GM12878 (cell line): Measurements from ENCODE around the gene PEX5. TPM values are rescaled to one million over a fixed set of nuclear protein-coding genes. Genes with fewer than 3 reads are reported as not detected.

Experiments
- ATAC-seq: fragments of 200-7000 bp; cut with Tn5 transposase; 3 replicates; pipeline ENCODE4 v1.9.1; 2020; ENCODE audit warnings: mild to moderate bottlenecking, moderate library complexity
- BruUV-seq: library from RNA; stranded (reverse); fragments of 400-500 nt; replicated peaks from 2 replicates; lab custom pipeline; 2021; lab: Mats Ljungman, UMichigan
- CTCF ChIA-PET: fragments of 300-600 bp; sonication (Branson Sonifier 250); formaldehyde crosslinking; extraction: SDS; loops from one replicate; lab custom pipeline; 2021; ENCODE audit warnings: inconsistent platforms; lab: Yijun Ruan, JAX
- POLR2A ChIA-PET: fragments of 350-600 bp; formaldehyde crosslinking; extraction: SDS; loops from one replicate; lab custom pipeline; 2021; ENCODE audit warnings: inconsistent platforms; lab: Charles Lee
- RAD21 ChIA-PET: fragments of 300-600 bp; sonication (Branson Sonifier 250); formaldehyde crosslinking; loops from one replicate; lab custom pipeline; 2023; ENCODE audit warnings: antibody characterized with exemption; ENCODE audit not compliant: unreplicated experiment; lab: Charles Lee
- SMC1A ChIA-PET: fragments of 300-600 bp; sonication (Branson Sonifier 250); formaldehyde crosslinking; loops from one replicate; lab custom pipeline; 2023; ENCODE audit not compliant: unreplicated experiment, uncharacterized antibody; lab: Charles Lee
- DNase-seq: peaks from one replicate; pipeline ENCODE4 v3.0.0-alpha.2; 2011; ENCODE audit warnings: low read depth, low spot score
- FAIRE-seq: peaks from 3 replicates; lab custom pipeline; 2011; peaks lifted over from hg19 to GRCh38; lab: Jason Lieb, UNC
- H2AFZ ChIP-seq: 2 replicates; pipeline ENCODE4 v1.6.0; 2011; ENCODE audit warnings: low read depth, low read length, control low read depth; ENCODE audit not compliant: control insufficient read depth
- H3K27ac ChIP-seq: 2 replicates; pipeline ENCODE4 v1.5.1; 2011; ENCODE audit warnings: control low read depth; ENCODE audit not compliant: control insufficient read depth, insufficient read depth
- H3K27me3 ChIP-seq, 2 experiments: replicated peaks in 1 of 2; 2 replicates each; pipeline versions ENCODE4 v1.6.0 to v1.6.1; 2011; ENCODE audit warnings: low read length in 1 of 2; ENCODE audit not compliant: control insufficient read depth in 2 of 2, insufficient read depth in 2 of 2
- H3K36me3 ChIP-seq, 2 experiments: 2 replicates each; pipeline ENCODE4 v1.5.1; 2011; ENCODE audit warnings: low read length in 1 of 2; ENCODE audit not compliant: control insufficient read depth in 2 of 2, insufficient read depth in 2 of 2
- H3K4me1 ChIP-seq: 2 replicates; pipeline ENCODE4 v1.6.1; 2011; ENCODE audit warnings: mild to moderate bottlenecking, low read length, moderate library complexity, mixed read lengths; ENCODE audit not compliant: control insufficient read depth, insufficient read depth
- H3K4me2 ChIP-seq: 2 replicates; pipeline ENCODE4 v1.6.0; 2011; ENCODE audit warnings: control low read depth; ENCODE audit not compliant: control insufficient read depth, insufficient read depth
- H3K4me3 ChIP-seq: fragments of 200-600 bp; sonication (generic); 2 replicates; pipeline ENCODE4 v1.5.1; 2016
- H3K79me2 ChIP-seq: 2 replicates; pipeline ENCODE4 v1.6.0; 2011; ENCODE audit warnings: low read length; ENCODE audit not compliant: control insufficient read depth, insufficient read depth
- H3K9ac ChIP-seq: 2 replicates; pipeline ENCODE4 v1.8.0; 2011; ENCODE audit warnings: low read length, control low read depth, mixed read lengths; ENCODE audit not compliant: control insufficient read depth, insufficient read depth
- H3K9me3 ChIP-seq: replicated peaks from 3 replicates; pipeline ENCODE4 v1.5.1; 2011; ENCODE audit warnings: mild to moderate bottlenecking, low read length; ENCODE audit not compliant: control insufficient read depth, insufficient read depth
- H4K20me1 ChIP-seq: 2 replicates; pipeline ENCODE4 v1.6.0; 2011; ENCODE audit not compliant: control insufficient read depth, insufficient read depth
- CEBPZ ChIP-seq: fragments of 150-350 bp; IDR thresholded peaks from 2 replicates; pipeline ENCODE4 v1.6.1; 2016; ENCODE audit warnings: low read depth, low read length
- ELK1 ChIP-seq: IDR thresholded peaks from 2 replicates; pipeline ENCODE4 v1.6.1; 2012; ENCODE audit warnings: low read depth, low read length, improper control_type of control experiment
- MTA3 ChIP-seq: IDR thresholded peaks from 2 replicates; pipeline ENCODE4 v1.6.1; 2012; ENCODE audit warnings: low read length, inconsistent platforms, borderline replicate concordance
- MYC ChIP-seq: IDR thresholded peaks from 2 replicates; pipeline ENCODE4 v1.6.1; 2011; ENCODE audit warnings: mild to moderate bottlenecking, low read length, moderate library complexity, inconsistent platforms; ENCODE audit not compliant: insufficient read depth, insufficient replicate concordance, insufficient read length, severe bottlenecking
- REST ChIP-seq: IDR thresholded peaks from 2 replicates; pipeline ENCODE4 v1.6.1; 2012; ENCODE audit warnings: mild to moderate bottlenecking, low read depth, low read length
- TAF1 ChIP-seq: IDR thresholded peaks from 2 replicates; pipeline ENCODE4 v1.6.1; 2011; ENCODE audit warnings: mild to moderate bottlenecking, low read depth, low read length, borderline replicate concordance
- TARDBP ChIP-seq: IDR thresholded peaks from 2 replicates; pipeline ENCODE4 v1.6.1; 2016; ENCODE audit warnings: borderline replicate concordance
- TBL1XR1 ChIP-seq: IDR thresholded peaks from 2 replicates; pipeline ENCODE4 v1.6.1; 2012; ENCODE audit warnings: low read depth, low read length, improper control_type of control experiment
- ZNF687 ChIP-seq: fragments of 450-650 bp; IDR thresholded peaks from 2 replicates; pipeline ENCODE4 v1.6.1; 2017; ENCODE audit warnings: mild to moderate bottlenecking, moderate library complexity
- WGBS: methylation state at CpG from one replicate; pipeline ENCODE4 v1.1.6; 2016; ENCODE audit warnings: low lambda C conversion rate; ENCODE audit not compliant: insufficient replicate concordance, insufficient coverage; ENCODE audit errors: missing lambda C conversion rate; 5-methylcytosine and 5-hydroxymethylcytosine counted together
- in situ Hi-C: fragments of 300-500 bp; cut with MboI; formaldehyde crosslinking; loops from 9 replicates; pipeline ENCODE4 v1.14.3; 2018; ENCODE audit warnings: mixed read lengths
- intact Hi-C: fragments of 100-400 bp; cut with micrococcal nuclease; formaldehyde crosslinking; loops from one replicate; pipeline ENCODE4 v1.14.2; 2022; ENCODE audit not compliant: unreplicated experiment
- polyA plus RNA-seq, 11 experiments: library from polyadenylated mRNA; depleted of rRNA in 4 of 11; unstranded in 6 of 11; stranded (reverse) in 5 of 11; fragments of >200 nt; fragmentation: Nextera tagmentation in 4 of 11; fragmentation: Illumina TruSeq in 1 of 11; extraction: Ambion mirVana in 4 of 11; extraction: Trizol in 1 of 11; gene quantifications; 1 replicate in 1 of 11; 2 replicates in 10 of 11; pipeline versions ENCODE4 v1.2.1 to v1.2.3, GENCODE V29; 2011 to 2016; ENCODE audit warnings: inconsistent platforms in 2 of 11, missing spikeins in 2 of 11, low read depth in 1 of 11
- total RNA-seq, 4 experiments: library from RNA; depleted of rRNA in 3 of 4; stranded (reverse); fragments of >200 nt in 3 of 4; fragmentation: Illumina TruSeq in 1 of 4; extraction: Trizol in 1 of 4; gene quantifications; 2 replicates each; pipeline versions ENCODE4 v1.2.1 to v1.2.3, GENCODE V29; 2013 to 2021

PEX5 gene
- total and polyA plus RNA-seq, 10 of the 15 experiments (the other 5 are each of a cell fraction or from before 2014, with no cell fraction given), result 1.3 to 31.9 (median 13.1) TPM

- ATAC-seq (no peak), FAIRE-seq (no peak), DNase-seq (no peak)
- no peak overlapping the region for H2AFZ ChIP-seq
- H3K79me2 ChIP-seq, result no peaks in the 10 kb centered on the region
- CTCF ChIA-PET, result interaction anchor here (0.6 kb wide), 1 partner anchor 15 kb away, joined by 3 read pairs; no protein-coding TSS in a partner anchor
- POLR2A ChIA-PET, result no interaction called here
- no peak overlapping the region for H3K9ac ChIP-seq
- H3K4me1 ChIP-seq, result no peaks in the 10 kb centered on the region
- H3K27me3 ChIP-seq, result no peaks in the 10 kb centered on the region
- H3K4me2 ChIP-seq, result no peak overlapping the region
- intact Hi-C loops, result no loop called here
- H3K27ac ChIP-seq, result no peak overlapping the region
- no TSS peak for BruUV-seq
- 85% methylated on average over 18 of the region's 24 CpGs for WGBS
- in situ Hi-C loops, result no loop called here
- no peaks in the 10 kb centered on the region for H4K20me1 ChIP-seq
- SMC1A ChIA-PET, result no interaction called here
- no peaks in the 10 kb centered on the region; a peak in 3 of 4 replicates for H3K36me3 ChIP-seq
- RAD21 ChIA-PET, result no interaction called here
- no peak overlapping the region for H3K4me3 ChIP-seq
- no peaks in the 10 kb centered on the region for H3K9me3 ChIP-seq
- TF ChIP-seq TBL1XR1, result no peak
- no peak for TF ChIP-seq CEBPZ
- no peak for TF ChIP-seq TAF1
- no peak for TF ChIP-seq MYC
- TF ChIP-seq ELK1, result no peak
- TF ChIP-seq TARDBP, result no peak
- no peak for TF ChIP-seq REST
- no peak for TF ChIP-seq ZNF687
- TF ChIP-seq MTA3, result no peak
These were observed 33.0 kb upstream of the PEX5 start for GRCh38 chr12:7156259-7157197.
